AG04450 (cell line): ENCODE results near the gene TET1. TPM values are rescaled to one million over a fixed set of nuclear protein-coding genes. Genes with fewer than 3 reads are reported as not detected.

Experiments
- CTCF ChIA-PET: fragments of 300-600, 350-600 bp; formaldehyde crosslinking; extraction: SDS; loops from one replicate; lab custom pipeline; 2022; ENCODE audit warnings: antibody characterized with exemption, inconsistent platforms; lab: Charles Lee
- POLR2A ChIA-PET: fragments of 350-600 bp; formaldehyde crosslinking; extraction: SDS; loops from one replicate; lab custom pipeline; 2021; ENCODE audit warnings: antibody characterized with exemption, inconsistent platforms; lab: Yijun Ruan, JAX
- DNase-seq: peaks from one replicate; pipeline ENCODE4 v3.0.0-alpha.2; 2011; ENCODE audit warnings: low read depth, low spot score
- H3K27ac ChIP-seq: one replicate; pipeline ENCODE4 v1.5.1; 2012; ENCODE audit warnings: low read depth, low read length, control low read depth
- H3K27me3 ChIP-seq: one replicate; pipeline ENCODE4 v1.6.0; 2012; ENCODE audit warnings: low read length; ENCODE audit not compliant: control insufficient read depth, insufficient read depth
- H3K4me3 ChIP-seq: 2 replicates; pipeline ENCODE4 v1.5.1; 2011; ENCODE audit warnings: mild to moderate bottlenecking, low read depth, low read length, control low read depth
- H3K9me3 ChIP-seq: 2 replicates; pipeline ENCODE4 v1.5.1; 2012; ENCODE audit warnings: low read length; ENCODE audit not compliant: control insufficient read depth, insufficient read depth
- CTCF ChIP-seq: IDR thresholded peaks from 2 replicates; pipeline ENCODE4 v1.5.1; 2011; ENCODE audit warnings: low read depth, low read length, control low read depth, inconsistent platforms
- polyA plus RNA-seq: library from polyadenylated mRNA; depleted of rRNA; stranded (reverse); fragments of >200 nt; gene quantifications from 2 replicates; pipeline ENCODE4 v1.2.3, GENCODE V29; 2011

The TET1 gene
- polyA plus RNA-seq, 1 experiment, result 3.4 TPM

DNA sequence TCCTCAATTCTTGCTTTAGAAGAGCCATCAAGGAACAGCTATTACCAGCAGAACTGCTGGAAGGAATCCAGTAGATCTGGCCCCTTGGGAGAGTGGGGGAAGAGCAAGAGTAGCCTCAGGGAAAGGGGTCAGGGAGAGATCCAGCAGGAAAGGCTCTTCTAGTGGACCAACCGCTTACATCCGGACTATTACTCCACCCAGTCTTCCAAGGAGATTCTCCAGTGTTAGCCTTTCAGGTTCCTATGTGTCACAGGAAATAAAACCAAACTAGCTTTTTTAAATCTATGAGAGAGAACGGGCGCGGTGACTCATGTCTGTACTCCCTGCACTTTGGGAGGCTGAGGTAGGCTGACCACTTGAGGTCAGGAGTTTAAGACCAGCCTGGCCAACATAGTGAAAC lies 34.3 kb downstream of the TET1 start:
- Histone ChIP-seq H3K9me3 (no peaks in the 10 kb centered on the region), H3K4me3 (no peak overlapping the region), H3K27me3 (no peaks in the 10 kb centered on the region), H3K27ac (no peak overlapping the region)
- no peak for TF ChIP-seq CTCF
- CTCF ChIA-PET, result interaction anchor here (0.6 to 1.1 kb wide), 2 partner anchors 37 to 44 kb away, joined by 3 read pairs; no protein-coding TSS in a partner anchor
- POLR2A ChIA-PET, result no interaction called here
- DNase-seq, result no peak

DNA sequence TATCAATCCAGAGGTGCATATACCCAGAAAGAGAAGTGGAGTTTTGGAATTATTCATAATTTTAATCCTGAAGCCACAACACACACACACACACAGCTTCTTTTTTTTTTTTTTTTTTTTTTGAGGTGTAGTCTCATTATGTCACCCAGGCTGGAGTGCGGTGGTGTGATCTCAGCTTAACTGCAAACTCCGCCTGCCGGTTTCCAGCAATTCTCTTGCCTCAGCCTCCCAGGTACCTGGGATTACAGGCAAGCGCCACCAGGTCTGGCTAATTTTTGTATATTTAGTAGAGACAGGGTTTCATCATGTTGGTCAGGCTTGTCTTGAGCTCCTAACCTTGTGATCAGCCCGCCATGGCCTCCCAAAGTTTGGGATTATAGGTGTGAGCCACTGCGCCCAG lies 35.4 kb downstream of the TET1 start:
- H3K4me3 ChIP-seq, result no peak overlapping the region
- no peak for TF ChIP-seq CTCF
- no peak for DNase-seq
- H3K9me3 ChIP-seq, result no peaks in the 10 kb centered on the region
- no peaks in the 10 kb centered on the region for H3K27me3 ChIP-seq
- no peak overlapping the region for H3K27ac ChIP-seq
- ChIA-PET CTCF (no interaction called here), POLR2A (no interaction called here)

DNA sequence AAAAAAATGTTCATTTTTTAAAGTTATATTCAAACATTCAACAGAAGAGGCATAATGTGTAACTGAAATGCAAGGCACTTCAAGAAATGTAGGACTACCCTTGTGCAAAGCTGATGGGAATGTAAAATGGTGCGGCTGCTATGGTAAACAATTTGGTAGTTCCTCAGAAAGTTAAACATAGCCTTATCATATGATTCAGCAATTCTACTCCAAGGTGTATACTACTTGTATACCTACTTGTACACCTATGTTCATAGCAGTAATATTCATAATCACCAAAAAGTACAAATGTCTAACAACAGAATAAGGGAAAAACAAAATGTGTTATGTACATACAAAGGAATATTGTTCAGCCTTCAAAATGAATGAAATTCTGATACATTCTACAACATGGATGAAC lies 37.3 kb downstream of the TET1 start:
- DNase-seq, result no peak
- no peak overlapping the region for H3K4me3 ChIP-seq
- CTCF ChIA-PET, result interaction anchor here (0.6 kb wide), 1 partner anchor 31 kb away, joined by 3 read pairs; no protein-coding TSS in a partner anchor

GRCh38 chr10:68598978-68599770 lies 39.0 kb downstream of the TET1 start:
- Histone ChIP-seq H3K27me3 (no peaks in the 10 kb centered on the region), H3K9me3 (no peaks in the 10 kb centered on the region), H3K4me3 (peak overlapping the region; percentile 18; the same call in 1 of the 2 replicates), H3K27ac (peak overlapping the region; percentile 92)
- POLR2A ChIA-PET, result no interaction called here
- CTCF ChIA-PET, result interaction anchor here (0.5 kb wide), 1 partner anchor 251 kb away, joined by 3 read pairs; no protein-coding TSS in a partner anchor
- peak; percentile 32 for DNase-seq
- TF ChIP-seq CTCF, result no peak

More for the DNA sequence above, 37.3 kb downstream of the TET1 start:
- H3K9me3 ChIP-seq, result no peaks in the 10 kb centered on the region
- TF ChIP-seq CTCF, result no peak
- H3K27me3 ChIP-seq, result no peaks in the 10 kb centered on the region
- POLR2A ChIA-PET, result no interaction called here
- no peak overlapping the region for H3K27ac ChIP-seq

DNA sequence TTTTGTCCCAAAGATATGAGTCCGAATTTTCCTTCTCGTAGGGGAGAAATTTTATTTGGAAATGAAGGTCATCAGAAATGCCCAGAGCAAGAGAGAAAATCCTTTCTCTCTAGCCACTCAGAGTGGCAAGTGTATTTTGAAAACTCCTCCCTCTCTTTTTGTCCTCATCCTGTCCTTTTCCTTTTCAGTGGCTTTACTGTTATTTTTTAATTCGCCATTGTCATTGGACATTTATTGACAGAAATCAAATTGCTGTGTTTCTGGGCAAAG lies 39.6 kb downstream of the TET1 start:
- CTCF ChIA-PET, result no interaction called here
- no peaks in the 10 kb centered on the region for H3K9me3 ChIP-seq

More for the DNA sequence above, 39.6 kb downstream of the TET1 start:
- no peak for TF ChIP-seq CTCF
- peak overlapping the region; percentile 92 for H3K27ac ChIP-seq
- POLR2A ChIA-PET, result interaction anchor here (1.0 to 2.1 kb wide), 3 partner anchors 12 to 193 kb away, joined by 3 to 21 read pairs (median 5); partner anchors contain the start of genes RUFY2 and TET1
- DNase-seq, result no peak
- no peaks in the 10 kb centered on the region for H3K27me3 ChIP-seq
- peak overlapping the region; percentile 61 for H3K4me3 ChIP-seq
